GM18870 (cell line): Measurements from ENCODE around the gene MRTFA.

Experiments
- ATAC-seq: cut with Tn5 transposase; IDR thresholded peaks from one replicate; pipeline ENCODE4 v1.9.1; 2021; ENCODE audit warnings: moderate library complexity; ENCODE audit not compliant: unreplicated experiment

The MRTFA gene

GRCh38 chr22:40366068-40366467 lies 270.5 kb downstream of the MRTFA start:
- no peak for ATAC-seq

- ATAC-seq, result no peak
These were observed 272.1 kb downstream of the MRTFA start for GRCh38 chr22:40364431-40364830.

GRCh38 chr22:40363059-40363458 lies 273.5 kb downstream of the MRTFA start:
- no peak for ATAC-seq

GRCh38 chr22:40361100-40361499 lies 275.4 kb downstream of the MRTFA start:
- ATAC-seq, result no peak
